Activated CD4-positive, alpha-beta T cell treated with anti-CD3 and anti-CD28 coated beads, Interleukin-2, amount 50 U/mL, for 48 hours (primary cell): ENCODE measurements around the gene PNMA6E.

ENCODE experiments used
- DNase-seq, 2 experiments: peaks; one replicate each; pipeline ENCODE4 v3.0.0-alpha.2; 2020

The PNMA6E gene

DNA sequence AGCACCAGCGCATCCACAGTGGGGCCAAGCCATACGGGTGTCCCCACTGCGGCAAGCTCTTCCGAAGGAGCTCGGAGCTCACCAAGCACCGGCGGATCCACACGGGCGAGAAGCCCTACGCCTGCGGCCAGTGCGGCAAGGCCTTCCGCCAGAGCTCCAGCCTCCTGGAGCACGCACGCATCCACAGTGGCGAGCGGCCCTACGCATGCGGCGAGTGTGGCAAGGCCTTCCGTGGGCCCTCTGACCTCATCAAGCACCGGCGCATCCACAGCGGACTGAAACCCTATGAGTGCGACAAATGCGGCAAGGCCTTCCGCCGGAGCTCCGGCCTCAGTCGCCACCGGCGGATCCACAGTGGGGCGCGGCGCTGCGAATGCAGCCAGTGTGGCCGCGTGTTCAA is 53.6 kb downstream of the PNMA6E start:
- no peak for DNase-seq
